ENCODE data around the gene VEGFA. TPM values are rescaled to one million over a fixed set of nuclear protein-coding genes. Genes with fewer than 3 reads are reported as not detected.

Gene VEGFA
- total RNA-seq, 1 donor from 2014 or later = 231 TPM

DNA sequence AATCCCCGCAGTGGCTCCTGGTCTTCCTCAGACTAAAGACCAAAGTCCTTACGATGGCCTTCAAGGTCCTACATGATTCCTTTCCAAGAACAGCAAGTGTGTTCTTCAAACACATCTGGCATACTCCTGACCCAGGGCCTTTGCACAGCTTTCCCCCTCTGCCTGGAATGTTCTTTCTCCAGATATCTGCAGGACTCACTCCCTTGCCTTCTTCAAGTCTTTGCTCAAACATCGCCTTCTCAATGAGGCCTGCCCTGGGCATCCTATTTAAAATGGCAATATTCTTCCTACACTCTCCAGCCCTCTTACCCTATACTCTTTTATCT is 30.2 kb downstream of the VEGFA start:
- intact Hi-C loops (cut with DNase I) = no loop called here
- Histone ChIP-seq H3K27ac (no peak overlapping the region), H3K9me3 (no peaks in the 10 kb centered on the region), H3K4me1 (peaks cover 38% of the 10 kb centered on the region), H3K4me3 (no peak overlapping the region), H3K36me3 (no peaks in the 10 kb centered on the region), H3K27me3 (no peaks in the 10 kb centered on the region)
- TF ChIP-seq, protein P1, sequence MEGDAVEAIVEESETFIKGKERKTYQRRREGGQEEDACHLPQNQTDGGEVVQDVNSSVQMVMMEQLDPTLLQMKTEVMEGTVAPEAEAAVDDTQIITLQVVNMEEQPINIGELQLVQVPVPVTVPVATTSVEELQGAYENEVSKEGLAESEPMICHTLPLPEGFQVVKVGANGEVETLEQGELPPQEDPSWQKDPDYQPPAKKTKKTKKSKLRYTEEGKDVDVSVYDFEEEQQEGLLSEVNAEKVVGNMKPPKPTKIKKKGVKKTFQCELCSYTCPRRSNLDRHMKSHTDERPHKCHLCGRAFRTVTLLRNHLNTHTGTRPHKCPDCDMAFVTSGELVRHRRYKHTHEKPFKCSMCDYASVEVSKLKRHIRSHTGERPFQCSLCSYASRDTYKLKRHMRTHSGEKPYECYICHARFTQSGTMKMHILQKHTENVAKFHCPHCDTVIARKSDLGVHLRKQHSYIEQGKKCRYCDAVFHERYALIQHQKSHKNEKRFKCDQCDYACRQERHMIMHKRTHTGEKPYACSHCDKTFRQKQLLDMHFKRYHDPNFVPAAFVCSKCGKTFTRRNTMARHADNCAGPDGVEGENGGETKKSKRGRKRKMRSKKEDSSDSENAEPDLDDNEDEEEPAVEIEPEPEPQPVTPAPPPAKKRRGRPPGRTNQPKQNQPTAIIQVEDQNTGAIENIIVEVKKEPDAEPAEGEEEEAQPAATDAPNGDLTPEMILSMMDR (IDR thresholded peaks at IDR 0.05) = no peak
- DNase-seq = no peak
- no peak for ATAC-seq

DNA sequence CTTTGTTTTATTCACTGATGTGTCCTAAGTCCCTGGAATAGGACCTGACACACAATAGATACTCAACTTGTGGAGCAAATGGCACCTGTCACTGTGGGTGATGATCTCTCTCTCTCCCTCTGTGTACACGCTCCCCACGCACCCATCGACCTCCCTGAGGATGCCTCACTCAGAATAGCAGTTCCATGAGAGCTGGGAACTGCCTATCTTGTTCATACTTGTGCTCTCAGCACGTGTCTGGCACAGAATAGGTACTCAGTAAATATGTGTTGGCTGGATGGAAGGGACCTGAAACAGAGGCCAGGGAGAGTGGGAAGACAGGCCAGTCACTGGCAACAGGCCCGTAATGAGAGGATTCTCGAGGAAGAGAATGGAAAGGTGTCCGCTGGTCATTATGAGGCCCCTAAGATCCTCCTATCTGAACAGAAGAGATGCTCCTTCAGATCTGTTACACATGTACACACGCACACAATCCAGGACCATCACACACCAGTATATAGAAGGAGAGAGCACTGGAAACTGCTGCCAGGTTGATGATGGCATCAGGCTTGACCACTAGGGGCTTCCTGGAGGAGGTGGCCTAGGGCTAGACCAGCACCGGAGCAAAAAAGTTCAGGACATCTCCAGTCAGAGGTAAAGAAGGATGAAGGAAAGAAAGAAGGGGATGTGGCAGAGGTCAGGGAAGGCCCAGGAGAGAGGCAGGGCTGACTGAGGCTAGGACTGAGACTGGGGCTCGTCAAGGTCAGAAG is 30.9 kb downstream of the VEGFA start:
- Histone ChIP-seq H3K27ac (no peak overlapping the region), H3K4me3 (no peak overlapping the region), H3K4me1 (peaks cover 38% of the 10 kb centered on the region), H3K36me3 (no peaks in the 10 kb centered on the region), H3K9me3 (no peaks in the 10 kb centered on the region), H3K27me3 (no peaks in the 10 kb centered on the region)
- ATAC-seq (no peak), DNase-seq (no peak)
- TF ChIP-seq, protein P1 (IDR thresholded peaks at IDR 0.05) = no peak
- intact Hi-C loops (cut with DNase I) = no loop called here

DNA sequence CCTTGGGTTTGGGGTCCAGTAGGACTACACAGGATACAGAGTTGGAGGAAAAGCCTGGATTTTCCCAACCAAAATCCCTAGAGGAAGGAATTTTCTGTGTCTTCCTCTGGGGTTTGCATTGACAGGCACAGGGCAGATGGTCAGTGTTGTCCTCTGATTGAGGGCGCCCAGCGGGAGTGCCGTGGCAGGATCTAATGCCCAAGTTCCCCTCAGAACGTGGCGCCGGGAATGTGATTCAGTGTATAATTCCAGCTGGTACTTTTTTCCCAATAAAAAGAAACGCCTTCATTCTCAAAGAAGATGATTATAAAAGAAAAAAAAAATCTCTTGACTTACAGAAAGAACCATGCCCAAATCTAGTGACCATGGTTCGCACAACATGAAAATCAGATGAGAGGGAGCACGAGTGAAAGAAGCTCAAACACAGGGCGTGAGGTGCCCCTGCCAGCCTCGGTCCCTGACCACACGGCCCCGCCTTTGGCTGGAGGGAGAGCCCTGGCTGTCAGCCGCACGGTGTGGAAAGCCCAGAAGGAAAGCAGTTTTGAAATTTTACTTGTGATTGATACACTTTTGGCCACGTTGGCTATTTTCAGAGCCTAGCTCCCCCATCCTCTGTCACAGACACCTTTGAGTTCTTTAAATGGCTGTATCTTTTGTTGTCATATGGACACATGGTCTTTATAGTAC is 31.6 kb downstream of the VEGFA start:
- ATAC-seq (no peak), DNase-seq (no peak)
- no peaks in the 10 kb centered on the region for H3K27me3 ChIP-seq
- TF ChIP-seq, protein P1 (IDR thresholded peaks at IDR 0.05) = no peak
- H3K27ac ChIP-seq = peak overlapping the region; percentile 5
- H3K4me1 ChIP-seq = peaks cover 44% of the 10 kb centered on the region
- H3K9me3 ChIP-seq = no peaks in the 10 kb centered on the region
- no peak overlapping the region for H3K4me3 ChIP-seq
- intact Hi-C loops (cut with DNase I) = no loop called here
- no peaks in the 10 kb centered on the region for H3K36me3 ChIP-seq

DNA sequence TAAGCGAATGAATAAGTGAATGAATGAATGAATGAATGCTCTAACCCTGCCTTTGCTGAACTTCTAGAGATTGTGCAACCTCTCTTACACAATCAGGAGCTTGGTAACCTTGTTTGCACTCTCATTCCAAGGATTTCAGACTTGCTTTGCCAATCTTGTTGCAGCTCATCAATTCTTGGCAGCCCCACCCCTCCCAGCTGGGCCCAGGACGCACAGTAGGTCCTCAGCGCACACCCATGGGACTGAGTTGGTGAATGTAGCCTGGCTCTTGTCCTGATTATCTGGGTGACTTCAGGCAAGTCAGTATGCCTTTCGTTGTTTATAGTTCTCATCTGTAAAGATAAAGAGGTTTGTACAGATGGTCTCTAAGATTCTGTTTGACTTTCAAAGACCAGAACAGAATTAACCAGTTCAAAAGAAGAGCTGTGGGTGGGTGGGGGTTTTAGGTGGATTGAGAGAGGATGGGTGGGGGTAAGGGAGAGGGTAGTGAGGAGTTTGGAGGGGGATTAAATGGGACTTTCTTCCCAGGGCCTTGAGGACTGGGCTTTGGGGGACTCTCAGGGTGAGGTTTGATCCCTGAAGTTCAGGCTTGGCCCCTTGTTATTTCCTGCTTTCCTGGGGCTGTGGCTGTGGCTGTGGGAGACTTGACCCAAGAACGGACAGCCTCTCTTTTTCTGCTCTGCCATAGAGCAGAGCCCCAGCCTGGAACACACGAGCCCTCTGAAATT is 33.2 kb downstream of the VEGFA start:
- no peak overlapping the region for H3K27ac ChIP-seq
- H3K4me3 ChIP-seq = no peak overlapping the region
- peaks cover 56% of the 10 kb centered on the region for H3K4me1 ChIP-seq
- TF ChIP-seq, protein P1 (IDR thresholded peaks at IDR 0.05) = no peak
- H3K27me3 ChIP-seq = no peaks in the 10 kb centered on the region
- no peaks in the 10 kb centered on the region for H3K36me3 ChIP-seq
- ATAC-seq = no peak
- no peaks in the 10 kb centered on the region for H3K9me3 ChIP-seq
- intact Hi-C loops (cut with DNase I) = no loop called here
- no peak for DNase-seq

DNA sequence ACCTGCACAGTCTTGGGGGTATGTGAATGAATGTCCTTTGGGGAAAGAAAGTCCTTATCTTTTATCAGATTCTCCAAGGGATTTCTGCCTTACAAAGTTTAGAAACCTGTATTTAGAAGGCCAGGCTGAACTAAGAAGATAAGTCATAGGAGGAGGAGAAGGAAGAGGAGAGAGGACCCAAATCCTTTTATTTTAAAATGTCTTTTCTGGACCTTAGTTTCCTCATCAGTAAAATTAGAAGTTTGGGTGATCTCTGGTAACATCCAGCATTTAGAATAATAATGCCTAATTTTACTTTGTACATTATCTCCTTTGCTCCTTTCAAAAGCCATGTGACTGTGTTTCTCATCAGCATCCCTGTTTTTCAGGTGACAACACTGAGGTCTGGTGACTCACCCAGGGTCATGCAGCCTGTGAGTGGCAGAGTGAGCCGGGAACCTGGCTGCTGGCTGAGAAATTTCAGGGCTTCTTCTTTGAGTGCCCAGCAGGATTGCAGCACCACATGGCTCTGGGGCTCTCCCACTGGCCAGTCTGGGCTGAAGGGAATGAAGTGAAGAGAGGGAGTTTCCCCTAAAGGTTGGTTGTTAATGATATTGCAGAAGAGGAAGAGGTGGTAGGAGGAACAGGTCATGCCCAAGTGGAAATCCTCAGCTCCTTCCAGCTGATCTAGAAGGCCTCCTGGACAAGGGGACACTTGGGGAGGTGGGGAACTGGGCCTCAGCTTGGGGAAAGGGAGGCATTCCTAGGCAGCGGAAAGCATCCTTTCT is 34.0 kb downstream of the VEGFA start:
- ATAC-seq = peak; percentile 60
- no peak for DNase-seq
- Histone ChIP-seq H3K9me3 (no peaks in the 10 kb centered on the region), H3K27me3 (no peaks in the 10 kb centered on the region), H3K27ac (peak overlapping the region; percentile 32), H3K4me1 (peaks cover 55% of the 10 kb centered on the region), H3K36me3 (no peaks in the 10 kb centered on the region), H3K4me3 (no peak overlapping the region)
- TF ChIP-seq, protein P1 (IDR thresholded peaks at IDR 0.05) = no peak
- intact Hi-C loops (cut with DNase I) = no loop called here

Data from upper lobe of right lung (tissue), 1 donor.